ENCODE measurements around the gene OGDHL.

The OGDHL gene

DNA sequence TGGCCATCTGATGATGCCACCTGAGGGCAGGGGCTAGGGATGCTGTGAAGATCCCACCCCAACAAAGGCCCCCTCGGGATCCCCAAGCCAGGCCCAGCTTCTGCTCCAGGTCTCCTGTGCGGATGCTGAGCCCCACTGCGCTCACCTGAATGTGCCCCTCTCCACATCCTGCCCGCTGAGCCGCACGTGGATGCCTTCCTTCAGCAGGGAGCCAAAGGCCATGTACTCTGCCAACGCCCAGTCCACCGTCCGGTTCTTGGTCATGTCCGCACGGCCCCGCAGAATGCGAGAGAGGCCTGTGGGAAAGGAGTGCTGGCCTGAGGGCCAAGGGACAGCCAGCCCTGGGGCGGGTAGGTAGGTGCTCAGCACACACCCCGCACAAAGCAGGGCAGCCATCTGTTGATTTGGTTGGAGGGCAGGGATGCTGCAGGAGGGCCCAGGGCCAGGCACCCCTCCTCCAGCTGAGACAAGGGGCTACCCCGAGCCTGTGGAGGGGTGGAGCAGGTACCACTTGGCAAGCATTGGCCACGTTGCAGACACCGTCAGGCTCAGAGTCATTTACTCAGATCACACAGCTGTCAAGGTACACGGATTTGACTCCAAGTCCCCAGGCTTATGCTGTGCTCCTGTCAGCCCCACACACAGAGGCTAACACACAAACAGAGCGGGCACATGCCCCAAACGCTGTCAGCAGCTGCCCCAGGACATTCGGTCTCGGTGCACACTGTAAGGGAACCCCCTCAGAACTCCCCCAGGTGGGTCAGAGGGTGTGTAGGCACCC lies 19.2 kb downstream of the OGDHL start:
- H3K27me3 ChIP-seq (ENCODE audit: control insufficient read depth in 2 of 2, insufficient read depth in 2 of 2, low read length in 2 of 2), result no peaks in the 10 kb centered on the region
- no peaks in the 10 kb centered on the region for H3K36me3 ChIP-seq (ENCODE audit: control insufficient read depth in 2 of 2, insufficient read depth in 2 of 2, low read length in 2 of 2)
- no peaks in the 10 kb centered on the region for H3K9me3 ChIP-seq (ENCODE audit: control insufficient read depth in 2 of 2, low read length in 2 of 2)

DNA sequence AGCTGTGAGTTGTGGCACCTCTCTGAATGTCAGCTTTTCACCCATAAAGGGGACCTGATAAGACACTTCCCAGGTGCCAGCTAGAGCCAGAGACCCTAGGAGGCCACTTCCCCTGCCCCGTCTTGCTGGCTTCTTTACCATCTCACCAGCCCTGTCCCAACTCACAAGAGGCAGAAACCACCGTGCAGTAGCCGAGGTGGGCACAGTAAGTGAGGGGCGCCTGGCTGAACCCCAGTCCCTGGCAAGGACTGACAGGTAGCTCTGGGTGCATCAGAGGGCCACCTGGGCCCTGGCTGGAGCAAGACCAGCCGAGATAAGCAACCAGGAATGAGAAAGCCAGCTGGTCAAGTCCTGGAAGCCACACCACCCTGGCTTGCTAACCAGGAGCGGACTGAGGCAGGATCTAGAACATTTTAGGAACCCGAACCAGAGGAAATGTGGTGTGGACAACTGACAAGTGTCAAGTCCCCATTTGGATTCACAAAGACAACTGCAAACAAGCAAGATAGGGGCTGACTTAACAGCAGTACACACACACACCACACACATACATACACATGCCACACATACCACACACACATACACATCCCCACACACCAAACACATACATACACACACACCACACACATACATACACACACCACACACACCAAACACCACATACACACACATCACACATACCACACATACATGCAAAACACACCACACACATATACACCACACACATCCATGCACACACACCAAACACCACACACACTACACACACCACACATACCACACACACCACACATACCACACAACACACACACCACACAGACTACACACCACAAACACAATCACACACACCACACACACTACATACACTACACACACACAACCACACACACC lies 20.8 kb downstream of the OGDHL start:
- Histone ChIP-seq H3K4me3 (ENCODE audit: low read length in 2 of 2) (no peak overlapping the region), H3K36me3 (ENCODE audit: control insufficient read depth in 2 of 2, insufficient read depth in 2 of 2, low read length in 2 of 2) (no peaks in the 10 kb centered on the region), H3K27me3 (ENCODE audit: control insufficient read depth in 2 of 2, insufficient read depth in 2 of 2, low read length in 2 of 2) (no peaks in the 10 kb centered on the region), H3K27ac (ENCODE audit: low read depth in 2 of 2, low read length in 2 of 2) (no peak overlapping the region), H3K4me1 (ENCODE audit: control insufficient read depth in 2 of 2, insufficient read depth in 2 of 2, low read length in 2 of 2) (no peaks in the 10 kb centered on the region), H3K9me3 (ENCODE audit: control insufficient read depth in 2 of 2, low read length in 2 of 2) (no peaks in the 10 kb centered on the region), H3K9ac (ENCODE audit: low read depth in 1 of 2, low read length in 2 of 2) (no peak overlapping the region)

More for the DNA sequence above, 19.2 kb downstream of the OGDHL start:
- no peak overlapping the region for H3K9ac ChIP-seq (ENCODE audit: low read depth in 1 of 2, low read length in 2 of 2)
- no peaks in the 10 kb centered on the region for H3K4me1 ChIP-seq (ENCODE audit: control insufficient read depth in 2 of 2, insufficient read depth in 2 of 2, low read length in 2 of 2)
- no peak overlapping the region for H3K27ac ChIP-seq (ENCODE audit: low read depth in 2 of 2, low read length in 2 of 2)
- no peak overlapping the region for H3K4me3 ChIP-seq (ENCODE audit: low read length in 2 of 2)

DNA sequence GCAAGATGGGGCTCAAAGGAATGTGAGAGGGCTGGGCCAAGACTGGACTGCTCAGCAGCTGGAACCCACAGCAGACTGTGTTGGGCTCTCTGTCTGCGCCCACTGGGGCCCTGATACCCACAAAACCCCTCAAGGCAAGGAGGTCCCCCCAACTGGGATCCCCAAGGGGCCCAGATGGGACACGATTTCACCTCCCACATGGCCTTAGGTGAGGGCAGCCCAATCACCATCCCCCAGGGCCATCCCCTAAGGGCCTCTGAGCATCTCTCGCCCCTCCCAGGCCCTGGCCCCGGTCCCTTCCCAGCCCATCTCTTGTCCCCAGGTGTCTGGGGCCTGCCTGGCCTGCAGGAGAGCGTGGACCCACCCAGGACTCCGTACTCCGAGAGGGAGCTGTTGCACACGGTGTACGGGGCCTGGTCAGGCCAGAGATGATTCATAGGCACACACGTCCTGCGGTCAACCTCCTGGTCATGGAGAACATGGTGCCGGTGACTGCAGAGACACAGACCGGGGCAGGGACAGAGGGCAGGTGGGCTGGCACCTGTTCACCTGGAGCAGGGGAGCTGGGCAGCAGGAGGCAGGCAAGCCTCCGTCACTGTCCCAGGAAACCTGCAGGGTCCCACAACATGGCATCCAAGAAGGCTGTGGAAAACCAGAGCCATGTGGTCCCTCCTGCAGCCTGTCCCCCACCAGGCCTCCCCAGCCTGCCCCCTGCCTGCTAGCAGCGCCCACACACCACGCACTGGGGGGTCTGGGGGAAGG lies 21.6 kb downstream of the OGDHL start:
- H3K4me3 ChIP-seq (ENCODE audit: low read length in 2 of 2), result no peak overlapping the region
- H3K4me1 ChIP-seq (ENCODE audit: control insufficient read depth in 2 of 2, insufficient read depth in 2 of 2, low read length in 2 of 2), result no peaks in the 10 kb centered on the region
- H3K9me3 ChIP-seq (ENCODE audit: control insufficient read depth in 2 of 2, low read length in 2 of 2), result no peaks in the 10 kb centered on the region
- H3K27me3 ChIP-seq (ENCODE audit: control insufficient read depth in 2 of 2, insufficient read depth in 2 of 2, low read length in 2 of 2), result no peaks in the 10 kb centered on the region
- no peaks in the 10 kb centered on the region for H3K36me3 ChIP-seq (ENCODE audit: control insufficient read depth in 2 of 2, insufficient read depth in 2 of 2, low read length in 2 of 2)
- no peak overlapping the region for H3K27ac ChIP-seq (ENCODE audit: low read depth in 2 of 2, low read length in 2 of 2)
- H3K9ac ChIP-seq (ENCODE audit: low read depth in 1 of 2, low read length in 2 of 2), result no peak overlapping the region

DNA sequence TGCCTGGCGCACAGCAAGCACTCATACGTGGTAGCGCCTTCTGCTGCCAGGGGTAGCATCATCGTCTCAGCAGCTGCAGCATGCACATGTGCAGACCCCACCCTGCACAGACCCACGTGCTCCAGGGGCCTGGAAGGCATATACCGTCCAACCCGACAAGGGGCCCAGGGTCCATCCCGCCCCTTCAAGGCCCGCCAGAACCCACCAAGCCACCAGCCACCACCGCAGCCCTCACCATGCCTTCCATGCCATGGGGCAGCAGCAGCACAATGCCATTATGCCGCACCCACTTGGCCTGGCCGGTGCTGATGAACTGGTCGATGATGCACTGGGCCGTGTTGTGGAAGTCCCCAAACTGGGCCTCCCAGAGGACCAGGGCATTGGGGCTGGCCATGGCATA lies 22.7 kb downstream of the OGDHL start:
- H3K36me3 ChIP-seq (ENCODE audit: control insufficient read depth in 2 of 2, insufficient read depth in 2 of 2, low read length in 2 of 2), result no peaks in the 10 kb centered on the region
- H3K9me3 ChIP-seq (ENCODE audit: control insufficient read depth in 2 of 2, low read length in 2 of 2), result no peaks in the 10 kb centered on the region
- no peak overlapping the region for H3K4me3 ChIP-seq (ENCODE audit: low read length in 2 of 2)
- H3K9ac ChIP-seq (ENCODE audit: low read depth in 1 of 2, low read length in 2 of 2), result no peak overlapping the region
- no peaks in the 10 kb centered on the region for H3K27me3 ChIP-seq (ENCODE audit: control insufficient read depth in 2 of 2, insufficient read depth in 2 of 2, low read length in 2 of 2)
- no peak overlapping the region for H3K27ac ChIP-seq (ENCODE audit: low read depth in 2 of 2, low read length in 2 of 2)
- H3K4me1 ChIP-seq (ENCODE audit: control insufficient read depth in 2 of 2, insufficient read depth in 2 of 2, low read length in 2 of 2), result peaks cover 0 to 2% of the 10 kb centered on the region in 2 donors

DNA sequence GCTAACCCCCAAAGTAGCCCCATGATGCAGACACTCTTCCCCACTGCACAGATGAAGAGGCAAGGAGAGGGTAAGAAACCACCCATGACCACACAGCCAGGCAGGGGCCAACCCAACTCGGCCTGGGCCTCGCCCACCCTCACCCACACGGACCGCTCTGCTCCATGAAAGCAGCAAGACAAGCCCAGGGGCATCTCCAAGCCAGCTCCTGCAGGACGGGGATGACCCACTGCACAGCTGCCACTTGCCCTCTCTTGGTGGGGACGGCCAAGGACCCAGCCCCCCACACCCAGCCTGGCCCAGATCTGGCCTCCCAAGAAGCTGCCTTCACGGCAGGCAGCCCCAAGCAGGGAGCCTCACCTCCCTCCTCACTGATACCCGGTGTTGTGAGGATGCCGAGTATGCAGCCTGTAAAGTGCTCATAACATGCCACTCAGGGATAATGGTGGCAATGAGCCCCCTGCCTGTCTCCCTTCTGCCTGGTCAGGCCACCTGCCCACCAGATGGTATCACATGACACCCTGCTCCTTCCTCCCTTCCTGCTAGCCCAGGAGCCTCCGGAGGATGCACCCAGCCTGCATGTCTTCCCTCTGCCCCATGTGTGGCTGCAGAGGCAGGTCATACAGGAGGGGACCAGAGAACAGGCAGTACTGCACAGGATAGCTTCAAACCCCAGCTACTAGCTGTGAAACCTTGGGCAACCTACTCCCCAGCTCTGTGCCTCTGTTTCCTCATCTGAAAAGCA lies 23.3 kb downstream of the OGDHL start:
- H3K9ac ChIP-seq (ENCODE audit: low read depth in 1 of 2, low read length in 2 of 2), result no peak overlapping the region
- no peaks in the 10 kb centered on the region for H3K36me3 ChIP-seq (ENCODE audit: control insufficient read depth in 2 of 2, insufficient read depth in 2 of 2, low read length in 2 of 2)
- H3K27ac ChIP-seq (ENCODE audit: low read depth in 2 of 2, low read length in 2 of 2), result no peak overlapping the region
- peaks cover 0 to 2% of the 10 kb centered on the region in 2 donors for H3K4me1 ChIP-seq (ENCODE audit: control insufficient read depth in 2 of 2, insufficient read depth in 2 of 2, low read length in 2 of 2)
- no peaks in the 10 kb centered on the region for H3K27me3 ChIP-seq (ENCODE audit: control insufficient read depth in 2 of 2, insufficient read depth in 2 of 2, low read length in 2 of 2)
- H3K4me3 ChIP-seq (ENCODE audit: low read length in 2 of 2), result no peak overlapping the region
- no peaks in the 10 kb centered on the region for H3K9me3 ChIP-seq (ENCODE audit: control insufficient read depth in 2 of 2, low read length in 2 of 2)

DNA sequence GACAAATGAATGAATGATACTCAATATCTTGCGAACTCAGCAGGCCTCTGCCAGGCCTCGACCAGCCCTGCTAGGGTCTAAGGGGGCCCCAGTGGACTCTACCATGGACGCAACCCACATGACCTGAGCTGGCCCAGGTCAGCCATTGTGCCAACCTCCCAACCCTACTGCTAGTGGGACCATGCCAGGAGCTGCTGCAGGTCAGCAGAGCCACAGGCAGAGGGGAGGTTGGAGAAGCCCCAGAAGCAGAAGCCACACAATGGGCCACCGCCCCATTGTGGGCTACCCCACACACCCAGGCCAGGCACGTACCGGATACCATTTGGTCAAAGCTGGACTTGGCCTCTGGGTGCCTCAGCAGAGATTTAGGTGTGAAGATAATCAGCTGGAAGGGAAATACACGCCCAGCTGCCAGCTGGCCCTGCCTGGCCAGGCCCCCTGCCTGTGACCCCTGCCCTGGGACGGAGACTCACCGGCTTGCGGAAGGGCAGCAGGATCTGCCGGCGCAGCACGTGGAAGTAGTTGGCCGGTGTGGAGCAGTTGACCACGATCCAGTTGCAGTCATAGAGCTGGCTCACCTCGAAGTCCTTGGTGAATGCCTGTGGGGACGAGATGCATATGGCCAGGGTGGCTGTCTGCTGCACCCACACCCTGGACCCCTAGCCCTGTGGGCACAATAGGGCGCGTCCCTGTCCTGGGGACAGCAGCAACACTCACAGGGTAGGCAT lies 24.5 kb downstream of the OGDHL start:
- Histone ChIP-seq H3K9ac (ENCODE audit: low read depth in 1 of 2, low read length in 2 of 2) (no peak overlapping the region), H3K4me1 (ENCODE audit: control insufficient read depth in 2 of 2, insufficient read depth in 2 of 2, low read length in 2 of 2) (peaks cover 0 to 2% of the 10 kb centered on the region in 2 donors), H3K4me3 (ENCODE audit: low read length in 2 of 2) (no peak overlapping the region)

DNA sequence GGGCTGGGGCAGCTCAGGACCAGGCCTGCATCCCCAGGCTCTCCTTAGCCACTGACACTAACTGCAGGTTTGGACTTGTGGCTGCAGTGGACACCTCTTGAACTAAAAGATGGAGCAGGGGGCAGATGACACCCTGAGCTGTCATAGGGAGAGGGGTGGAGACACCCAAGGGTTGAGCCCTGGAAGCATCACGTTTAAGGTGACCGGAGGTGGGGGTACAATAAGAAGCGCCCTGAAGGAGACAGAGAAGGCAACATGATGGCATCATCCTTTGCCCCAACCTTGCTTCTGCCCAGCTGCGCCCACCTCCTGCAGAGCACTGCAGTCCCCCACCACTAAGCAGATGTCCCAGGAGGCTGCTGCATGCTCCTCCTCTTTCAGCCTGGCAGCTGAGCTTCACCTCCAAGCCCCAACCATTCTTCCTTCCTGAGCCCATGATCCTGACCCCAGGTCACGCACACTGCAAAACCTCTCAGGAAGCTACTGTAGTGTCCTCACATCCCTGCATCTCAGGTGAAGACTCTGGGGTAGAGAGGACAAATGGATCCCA lies 25.5 kb downstream of the OGDHL start:
- Histone ChIP-seq H3K4me3 (ENCODE audit: low read length in 2 of 2) (no peak overlapping the region), H3K36me3 (ENCODE audit: control insufficient read depth in 2 of 2, insufficient read depth in 2 of 2, low read length in 2 of 2) (no peaks in the 10 kb centered on the region), H3K9me3 (ENCODE audit: control insufficient read depth in 2 of 2, low read length in 2 of 2) (no peaks in the 10 kb centered on the region), H3K27me3 (ENCODE audit: control insufficient read depth in 2 of 2, insufficient read depth in 2 of 2, low read length in 2 of 2) (no peaks in the 10 kb centered on the region), H3K9ac (ENCODE audit: low read depth in 1 of 2, low read length in 2 of 2) (no peak overlapping the region), H3K4me1 (ENCODE audit: control insufficient read depth in 2 of 2, insufficient read depth in 2 of 2, low read length in 2 of 2) (peaks cover 0 to 2% of the 10 kb centered on the region in 2 donors), H3K27ac (ENCODE audit: low read depth in 2 of 2, low read length in 2 of 2) (no peak overlapping the region)

More for the DNA sequence above, 24.5 kb downstream of the OGDHL start:
- H3K9me3 ChIP-seq (ENCODE audit: control insufficient read depth in 2 of 2, low read length in 2 of 2), result no peaks in the 10 kb centered on the region
- H3K27me3 ChIP-seq (ENCODE audit: control insufficient read depth in 2 of 2, insufficient read depth in 2 of 2, low read length in 2 of 2), result no peaks in the 10 kb centered on the region
- no peaks in the 10 kb centered on the region for H3K36me3 ChIP-seq (ENCODE audit: control insufficient read depth in 2 of 2, insufficient read depth in 2 of 2, low read length in 2 of 2)
- no peak overlapping the region for H3K27ac ChIP-seq (ENCODE audit: low read depth in 2 of 2, low read length in 2 of 2)

DNA sequence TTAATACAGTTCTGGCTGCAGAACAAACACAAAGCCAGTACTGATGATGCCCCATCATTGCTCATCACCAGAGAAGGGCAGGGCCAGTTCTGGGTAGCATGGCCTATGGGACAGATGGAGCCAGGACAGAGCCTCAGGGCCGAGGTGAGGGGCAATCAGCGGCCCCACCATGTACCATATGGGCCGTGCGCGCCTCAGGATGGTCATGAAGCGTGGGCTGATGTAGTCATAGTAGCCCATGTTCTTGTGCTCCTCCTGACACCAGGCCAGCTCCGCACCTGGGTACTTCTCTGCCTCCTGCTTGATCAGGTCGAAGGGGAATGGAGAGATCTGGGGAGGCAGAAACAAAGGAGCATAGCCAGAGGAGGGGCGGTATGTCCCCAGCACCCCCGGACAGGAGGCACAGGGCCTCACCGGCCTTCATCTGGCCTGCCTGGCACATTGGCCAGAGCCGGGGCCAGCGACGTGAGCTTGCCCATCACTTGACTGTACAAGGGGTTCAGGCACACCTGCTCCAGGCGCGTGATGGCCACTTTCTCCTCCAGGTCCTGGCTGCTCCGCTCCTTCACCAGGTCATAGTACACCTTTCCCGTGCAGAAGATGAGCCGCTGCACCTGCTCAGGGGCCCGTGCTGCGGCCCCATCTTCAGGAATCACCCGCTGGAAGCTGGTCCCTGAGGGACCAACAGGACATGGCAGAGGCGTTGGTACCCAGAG lies 26.1 kb downstream of the OGDHL start:
- no peak overlapping the region for H3K27ac ChIP-seq (ENCODE audit: low read depth in 2 of 2, low read length in 2 of 2)
- peaks cover 0 to 2% of the 10 kb centered on the region in 2 donors for H3K4me1 ChIP-seq (ENCODE audit: control insufficient read depth in 2 of 2, insufficient read depth in 2 of 2, low read length in 2 of 2)
- no peak overlapping the region for H3K9ac ChIP-seq (ENCODE audit: low read depth in 1 of 2, low read length in 2 of 2)
- no peaks in the 10 kb centered on the region for H3K36me3 ChIP-seq (ENCODE audit: control insufficient read depth in 2 of 2, insufficient read depth in 2 of 2, low read length in 2 of 2)
- H3K4me3 ChIP-seq (ENCODE audit: low read length in 2 of 2), result no peak overlapping the region
- no peaks in the 10 kb centered on the region for H3K9me3 ChIP-seq (ENCODE audit: control insufficient read depth in 2 of 2, low read length in 2 of 2)
- no peaks in the 10 kb centered on the region for H3K27me3 ChIP-seq (ENCODE audit: control insufficient read depth in 2 of 2, insufficient read depth in 2 of 2, low read length in 2 of 2)
